Motor neuron (in vitro differentiated cells): ENCODE data around the gene AOAH. TPM values are rescaled to one million over a fixed set of nuclear protein-coding genes. Genes with fewer than 3 reads are reported as not detected.
"Not testable (repeated sequence)": the region's sequence is repeated elsewhere in the genome, so short reads cannot be mapped to it uniquely, and the experiment has no call there.

ENCODE experiments used
- ATAC-seq, 8 experiments: fragments of 200-7000 bp; cut with Tn5 transposase; replicated peaks in 6 of 8; 2 replicates each; pipeline ENCODE4 v1.8.0; 2021; ENCODE audit warnings: mild to moderate bottlenecking in 8 of 8, moderate library complexity in 8 of 8
- H3K27ac ChIP-seq, 2 donors: fragments of 250-450 bp; sonication (Bioruptor Pico); 2 replicates each; pipeline ENCODE4 v1.9.0; 2021; ENCODE audit warnings: antibody characterized with exemption in 2 of 2, mild to moderate bottlenecking in 2 of 2, moderate library complexity in 1 of 2
- H3K4me1 ChIP-seq, 2 donors: fragments of 250-450 bp; sonication (Bioruptor Pico); replicated peaks in 1 of 2; 2 replicates each; pipeline ENCODE4 v1.6.1; 2021; ENCODE audit warnings: antibody characterized with exemption in 2 of 2, mild to moderate bottlenecking in 2 of 2, moderate library complexity in 1 of 2
- H3K4me3 ChIP-seq, 5 donors: fragments of 250-450 bp; sonication (Bioruptor Pico); 2 replicates each; pipeline ENCODE4 v1.9.0; 2021; ENCODE audit warnings: antibody characterized with exemption in 5 of 5, mild to moderate bottlenecking in 5 of 5, moderate library complexity in 4 of 5
- WGBS, 10 experiments: fragments of 450-650 bp; shearing (Covaris generic); methylation state at CpG; one replicate each; pipeline ENCODE4 v1.0.0; 2022; 5-methylcytosine and 5-hydroxymethylcytosine counted together
- in situ Hi-C, 9 experiments: fragments of 400-800 bp; cut with MboI; loops; one replicate each; pipeline ENCODE4 v1.15.0; 2021; ENCODE audit warnings: low sequenced_read_pairs in 9 of 9, low pct_unique_long_range_greater_than_20kb in 2 of 9; ENCODE audit not compliant: unreplicated experiment in 9 of 9
- total RNA-seq, 8 experiments: library from RNA; unstranded; fragments of 300-600 nt; gene quantifications; 2 replicates each; pipeline versions ENCODE4 v1.2.3 to v1.2.4, GENCODE V29; 2022

AOAH gene
- total RNA-seq, 8 experiments from 2014 or later: 0.25 to 1.2 (median 0.81) TPM

DNA sequence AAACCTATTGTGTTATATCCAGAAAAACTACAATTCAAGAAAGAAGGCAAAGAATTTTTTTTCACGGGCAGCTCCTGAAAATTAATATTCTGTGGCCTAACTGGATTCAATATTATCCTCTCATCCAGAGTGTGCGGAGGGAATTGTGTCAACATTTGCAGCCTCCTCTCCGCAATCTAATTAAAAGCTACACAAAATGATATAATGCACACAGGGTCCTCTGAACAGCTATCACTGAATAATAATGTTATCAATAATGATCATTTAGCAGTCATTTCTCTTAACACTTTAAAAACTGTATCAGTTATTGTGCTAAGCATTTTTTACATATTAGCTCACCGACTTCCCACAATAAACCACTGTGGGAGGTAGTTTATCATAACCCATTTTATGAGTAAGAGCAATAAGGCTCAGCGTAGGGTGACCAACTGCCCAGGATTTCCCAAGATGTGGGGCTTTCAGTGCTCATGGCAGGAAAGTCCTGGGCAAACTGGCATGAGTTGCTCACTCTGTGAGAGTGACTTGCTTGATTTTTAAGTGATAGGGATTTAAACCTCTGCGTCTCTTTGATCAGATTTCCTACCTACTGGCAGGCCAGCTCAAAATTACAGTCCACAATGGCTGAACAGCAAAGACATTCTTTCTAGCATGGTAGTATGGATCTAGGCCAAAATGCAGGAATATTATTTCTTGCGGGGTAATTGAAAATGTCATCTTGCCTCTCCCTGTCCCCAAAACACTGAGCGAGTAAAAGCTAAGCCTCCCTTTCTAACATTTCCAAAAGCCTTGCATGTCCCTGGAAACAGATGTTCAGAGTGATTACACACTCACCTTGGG lies 65.7 kb downstream of the AOAH start:
- H3K4me1 ChIP-seq: peaks cover 49 to 56% of the 10 kb centered on the region in 2 donors
- in situ Hi-C loops: loop anchor here in 3 of 9 experiments (25.0 kb wide), 2 partner anchors 171 to 529 kb away; no protein-coding TSS in a partner anchor
- 40 to 90% (median 66%) methylated on average over 1 to 7 of the region's 8 CpGs; no CpG with 5 or more reads in 1 of the 10 experiments for WGBS, 10 experiments
- H3K27ac ChIP-seq: peak overlapping the region; percentile 25 to 35
- H3K4me3 ChIP-seq: no peak overlapping the region
- ATAC-seq: peak in 5 of 8 experiments; percentile 21 to 70 (median 46)

DNA sequence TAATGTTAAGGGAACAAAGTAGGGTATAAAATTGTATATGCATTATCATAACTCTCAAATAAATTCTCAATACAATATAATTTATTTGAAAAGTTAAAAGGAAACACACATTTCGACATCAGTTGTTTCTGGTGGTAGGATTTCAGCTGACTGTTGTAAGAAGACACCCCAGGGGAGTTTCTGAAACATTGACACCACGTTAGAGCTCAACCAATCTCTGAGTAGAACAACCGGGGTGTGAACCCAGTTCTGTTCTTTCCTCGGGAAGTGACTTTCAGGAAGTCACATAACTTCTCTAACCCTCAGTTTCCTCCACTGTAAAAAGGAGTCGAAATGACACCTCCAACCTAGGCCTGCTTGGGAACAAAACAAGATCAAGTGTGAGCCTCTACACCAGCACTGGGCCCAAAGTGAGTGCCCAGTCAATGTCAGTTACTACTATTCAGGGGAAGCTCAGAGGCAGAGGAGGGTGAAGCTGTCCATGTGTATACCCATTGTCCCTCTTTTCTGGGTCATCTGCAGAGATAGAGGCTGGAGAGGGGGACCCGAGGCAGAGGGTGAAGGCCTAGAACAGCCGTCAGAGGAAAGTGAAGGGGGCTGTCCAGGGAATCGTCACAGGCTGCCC lies 67.1 kb downstream of the AOAH start:
- WGBS, 10 experiments: 45 to 100% (median 80%) methylated on average over 1 to 6 of the region's 8 CpGs; no CpG with 5 or more reads in 3 of the 10 experiments
- in situ Hi-C loops: loop anchor here in 3 of 9 experiments (25.0 kb wide), 2 partner anchors 170 to 530 kb away; no protein-coding TSS in a partner anchor
- no peak for ATAC-seq
- H3K27ac ChIP-seq: no peak overlapping the region
- H3K4me3 ChIP-seq: no peak overlapping the region
- H3K4me1 ChIP-seq: peaks cover 54 to 66% of the 10 kb centered on the region in 2 donors

DNA sequence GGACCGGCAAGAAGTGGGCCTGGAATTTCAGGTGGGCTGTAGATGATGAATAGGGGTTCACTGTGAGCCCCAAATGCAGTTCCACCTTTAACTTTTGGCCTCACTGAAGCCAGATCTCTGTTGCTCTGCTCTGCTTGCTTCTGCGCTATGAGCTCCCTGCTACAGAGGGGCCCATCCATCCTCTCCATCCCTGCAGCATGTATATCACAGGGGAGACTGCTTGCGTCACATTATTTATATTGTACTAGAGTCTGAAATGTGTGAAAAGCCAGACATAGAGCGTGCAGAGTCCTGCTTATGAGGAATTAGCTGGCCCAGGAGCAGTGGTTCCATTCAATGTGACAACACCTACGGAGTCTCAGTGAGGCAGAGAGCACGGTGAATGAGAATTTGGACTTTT lies 69.9 kb downstream of the AOAH start:
- WGBS, 10 experiments: 40 to 100% (median 69%) methylated on average over 1 to 4 of the region's 6 CpGs; no CpG with 5 or more reads in 1 of the 10 experiments
- peaks cover 44 to 55% of the 10 kb centered on the region in 2 donors for H3K4me1 ChIP-seq
- in situ Hi-C loops: loop anchor here in 3 of 9 experiments (25.0 kb wide), 2 partner anchors 167 to 533 kb away; no protein-coding TSS in a partner anchor
- peak overlapping the region; percentile 26 to 63 for H3K27ac ChIP-seq
- ATAC-seq: peak in 5 of 8 experiments; percentile 38 to 74 (median 63)
- no peak overlapping the region for H3K4me3 ChIP-seq

DNA sequence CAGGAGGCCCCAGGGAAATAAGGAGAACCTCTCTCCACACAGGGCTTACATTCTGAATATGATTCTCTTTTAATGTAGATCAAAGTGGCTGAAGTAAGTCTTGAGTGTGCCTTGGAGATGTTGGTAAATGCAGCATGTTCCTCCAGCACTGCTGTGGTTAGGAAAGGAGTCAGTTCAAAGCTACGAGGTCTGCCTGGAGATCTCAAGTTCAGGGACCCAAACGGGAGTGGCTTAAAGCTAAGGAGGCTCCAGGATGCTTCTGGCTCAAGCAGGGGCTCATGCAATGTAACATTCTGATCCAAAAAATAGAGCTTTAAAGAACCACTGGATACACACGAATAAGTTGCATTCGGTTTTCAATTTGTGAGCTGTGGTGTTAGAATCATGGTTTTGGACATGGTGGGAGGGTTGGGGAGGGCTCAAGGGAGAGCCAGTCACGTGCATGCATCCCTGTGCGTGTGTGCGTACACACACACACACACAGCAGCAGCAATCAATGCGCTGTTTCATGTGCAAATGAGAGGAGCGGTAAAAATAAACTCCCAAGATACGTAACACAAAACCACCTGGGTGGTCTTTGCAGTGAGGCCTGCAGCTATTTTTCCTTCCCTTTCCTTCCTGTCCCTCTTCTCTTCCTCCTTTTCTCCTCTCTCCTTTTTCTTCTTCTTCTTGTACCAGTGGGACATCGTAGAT lies 70.5 kb downstream of the AOAH start:
- Histone ChIP-seq H3K4me1 (peaks cover 38 to 49% of the 10 kb centered on the region in 2 donors), H3K4me3 (no peak overlapping the region), H3K27ac (peak overlapping the region; percentile 26 to 63)
- WGBS, 10 experiments: 0 to 77% (median 11%) methylated on average over 1 to 11 of the region's 11 CpGs
- peak in 6 of 8 experiments; percentile 54 to 87 (median 81) for ATAC-seq
- in situ Hi-C loops: loop anchor here in 3 of 9 experiments (25.0 kb wide), 2 partner anchors 167 to 533 kb away; no protein-coding TSS in a partner anchor

DNA sequence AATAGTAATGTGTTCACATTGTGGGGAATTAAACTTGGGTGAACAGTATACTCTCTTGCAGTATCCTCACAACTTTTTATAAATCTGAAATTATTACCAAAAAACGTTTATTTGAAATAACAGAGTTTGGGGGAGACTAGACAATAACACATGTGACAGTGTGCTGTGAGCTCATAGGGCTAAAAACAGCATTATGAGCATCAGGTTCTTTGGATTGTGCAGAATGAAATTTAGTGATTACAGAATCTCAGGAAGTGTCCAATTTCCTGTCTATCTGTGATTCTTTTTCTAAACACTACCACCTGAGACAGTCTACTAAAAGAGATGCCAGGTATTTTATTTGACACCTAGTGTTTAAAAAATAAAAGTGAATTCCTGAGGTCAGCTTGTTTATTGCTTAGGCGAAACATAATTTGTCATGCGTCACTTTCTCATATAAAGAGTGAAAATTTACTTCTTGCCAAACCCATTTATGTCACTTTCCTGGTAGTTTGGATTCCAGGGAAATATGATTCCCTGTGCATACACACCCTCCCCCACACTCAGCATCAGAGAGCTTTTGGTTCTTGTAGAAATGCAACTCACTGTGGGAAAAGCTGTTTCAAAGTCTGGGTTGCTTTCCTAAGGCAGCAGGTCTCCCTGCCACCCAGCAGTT lies 71.2 kb downstream of the AOAH start:
- peak overlapping the region in 1 of 2 donors; percentile 55 for H3K27ac ChIP-seq
- in situ Hi-C loops: loop anchor here in 3 of 9 experiments (25.0 kb wide), 2 partner anchors 166 to 534 kb away; no protein-coding TSS in a partner anchor
- ATAC-seq: peak in 7 of 8 experiments; percentile 2 to 88 (median 44)
- WGBS, 10 experiments: 0 to 100% (median 50%) methylated on average over 1 to 3 of the region's 3 CpGs
- no peak overlapping the region for H3K4me3 ChIP-seq
- H3K4me1 ChIP-seq: peaks cover 31 to 42% of the 10 kb centered on the region in 2 donors

DNA sequence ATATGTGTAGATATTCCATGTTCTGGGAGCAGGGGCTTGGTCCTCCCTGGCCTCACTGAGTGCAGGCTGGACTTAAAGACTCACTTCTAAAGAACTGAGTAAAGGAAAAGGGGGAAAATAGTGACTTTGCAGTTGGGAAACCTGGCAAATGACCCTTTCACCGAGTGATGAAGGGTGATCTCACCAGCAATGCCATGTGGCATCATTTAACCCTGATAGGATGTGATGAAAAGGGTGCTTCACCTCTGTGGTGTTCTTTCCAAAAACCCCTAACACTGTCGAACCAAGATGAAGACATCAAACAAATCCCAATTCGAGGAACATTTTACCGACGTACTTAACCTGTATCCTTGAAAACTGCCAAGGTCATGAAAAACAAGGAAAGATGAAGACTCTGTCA lies 71.9 kb downstream of the AOAH start:
- in situ Hi-C loops: loop anchor here in 3 of 9 experiments (25.0 kb wide), 2 partner anchors 165 to 535 kb away; no protein-coding TSS in a partner anchor
- Histone ChIP-seq H3K27ac (no peak overlapping the region), H3K4me1 (peaks cover 27 to 35% of the 10 kb centered on the region in 2 donors), H3K4me3 (no peak overlapping the region)
- no peak for ATAC-seq
- whole genome bisulfite sequencing, 10 experiments: 17 to 93% (median 80%) methylated on average over 1 to 5 of the region's 5 CpGs; no CpG with 5 or more reads in 2 of the 10 experiments

DNA sequence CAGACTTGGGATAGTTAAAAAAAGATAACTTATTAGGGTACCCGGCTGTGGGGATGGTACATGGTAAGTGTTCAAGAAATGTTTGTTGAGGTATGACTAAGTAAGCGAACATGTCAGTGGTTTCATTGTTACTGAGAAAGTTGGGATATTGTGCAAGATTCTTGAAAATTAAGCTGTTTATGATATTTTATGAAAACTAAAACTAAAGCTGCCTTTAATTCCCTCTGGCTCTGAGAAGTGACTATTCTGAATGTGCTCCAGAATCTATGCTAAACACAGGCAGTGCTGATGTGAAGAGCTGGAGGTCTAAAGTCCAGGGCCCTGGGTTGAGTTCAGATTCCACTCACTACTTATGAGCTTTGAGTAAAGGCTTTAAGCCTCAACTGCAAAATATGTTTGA lies 72.9 kb downstream of the AOAH start:
- in situ Hi-C loops: loop anchor here in 3 of 9 experiments (25.0 kb wide), 2 partner anchors 164 to 536 kb away; no protein-coding TSS in a partner anchor
- H3K4me1 ChIP-seq: peaks cover 25 to 34% of the 10 kb centered on the region in 2 donors
- peak in 3 of 8 experiments; percentile 14 to 33 (median 30) for ATAC-seq
- no peak overlapping the region for H3K4me3 ChIP-seq
- no peak overlapping the region for H3K27ac ChIP-seq
- 0 to 100% (median 67%) methylated on average over 1 to 2 of the region's 2 CpGs; no CpG with 5 or more reads in 1 of the 10 experiments for WGBS, 10 experiments

DNA sequence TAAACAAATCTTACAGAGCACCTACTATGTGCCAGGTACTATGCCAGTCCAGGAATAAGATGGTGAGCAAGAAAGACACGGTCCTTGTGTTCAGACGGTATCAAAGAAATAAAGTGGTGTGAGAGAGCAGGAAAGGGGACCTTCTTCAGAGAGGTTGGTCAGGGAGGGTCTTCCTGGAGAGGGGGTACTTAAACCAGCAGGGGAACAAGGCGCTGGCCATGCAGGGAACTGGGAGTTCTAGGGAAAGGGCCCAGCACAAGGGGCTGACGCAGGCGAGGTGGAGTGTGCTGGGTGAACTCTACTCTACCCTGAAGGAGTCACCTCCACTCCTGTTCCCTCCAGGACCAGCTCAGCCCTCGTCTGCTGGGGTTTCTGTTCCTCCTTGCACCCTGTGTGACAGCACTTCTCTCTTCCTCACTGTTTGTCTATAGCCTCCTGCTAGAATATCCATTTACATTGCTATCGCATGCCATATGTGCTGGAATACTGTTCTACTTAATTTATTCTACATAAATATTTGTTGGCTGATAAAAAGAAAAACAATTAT lies 73.5 kb downstream of the AOAH start:
- H3K4me3 ChIP-seq: no peak overlapping the region
- WGBS, 10 experiments: 0 to 100% (median 68%) methylated on average over 1 to 5 of the region's 7 CpGs; no CpG with 5 or more reads in 2 of the 10 experiments
- ATAC-seq: peak in 3 of 8 experiments; percentile 8 to 44 (median 40)
- peaks cover 23 to 34% of the 10 kb centered on the region in 2 donors for H3K4me1 ChIP-seq
- H3K27ac ChIP-seq: no peak overlapping the region
- in situ Hi-C loops: loop anchor here in 3 of 9 experiments (25.0 kb wide), 2 partner anchors 164 to 536 kb away; no protein-coding TSS in a partner anchor

DNA sequence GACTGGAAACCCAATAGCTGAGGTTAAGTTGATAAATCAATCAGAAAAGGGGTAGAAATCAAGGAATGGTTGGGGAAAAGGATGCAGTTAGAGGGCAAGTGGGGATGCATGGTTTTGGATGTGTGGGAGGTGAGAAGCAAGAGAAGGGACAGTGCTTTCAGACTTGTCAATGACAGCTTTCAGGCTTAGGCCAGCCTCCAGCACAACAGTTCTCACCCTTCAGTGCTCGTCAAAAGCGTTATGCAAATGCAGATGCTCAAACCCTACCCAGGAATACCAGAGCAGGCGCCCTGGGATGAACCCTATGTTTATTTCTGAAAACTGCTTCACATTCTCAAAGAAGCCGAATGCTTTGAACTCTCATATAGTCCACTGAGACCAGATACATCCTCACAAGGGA lies 74.0 kb downstream of the AOAH start:
- WGBS, 10 experiments: 64 to 100% (median 82%) methylated on average over 1 to 4 of the region's 4 CpGs; no CpG with 5 or more reads in 2 of the 10 experiments
- Histone ChIP-seq H3K4me1 (peaks cover 21 to 34% of the 10 kb centered on the region in 2 donors), H3K4me3 (no peak overlapping the region), H3K27ac (no peak overlapping the region)
- in situ Hi-C loops: loop anchor here in 3 of 9 experiments (25.0 kb wide), 2 partner anchors 163 to 537 kb away; no protein-coding TSS in a partner anchor
- ATAC-seq: no peak

DNA sequence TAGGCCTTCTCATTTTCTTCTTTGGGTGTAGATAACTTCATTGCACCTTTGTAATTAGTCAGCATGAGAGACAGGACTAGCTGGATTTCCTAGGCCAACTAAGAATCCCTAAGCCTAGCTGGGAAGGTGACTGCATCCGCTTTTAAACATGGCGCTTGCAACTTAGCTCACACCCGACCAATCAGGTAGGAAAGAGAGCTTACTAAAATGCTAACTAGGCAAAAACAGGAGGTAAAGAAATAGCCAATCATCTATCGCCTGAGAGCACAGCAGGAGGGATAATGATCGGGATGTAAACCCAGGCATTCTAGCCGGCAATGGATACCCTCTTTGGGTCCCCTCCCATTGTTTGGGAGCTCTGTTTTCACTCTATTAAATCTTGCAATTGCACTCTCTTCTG lies 75.0 kb downstream of the AOAH start:
- H3K4me3 ChIP-seq, in situ Hi-C loops, ATAC-seq, H3K27ac ChIP-seq: not testable (repeated sequence)
- H3K4me1 ChIP-seq: peaks cover 22 to 33% of the 10 kb centered on the region in 2 donors
- 53 to 100% (median 94%) methylated on average over 2 to 6 of the region's 6 CpGs; no CpG with 5 or more reads in 2 of the 10 experiments for WGBS, 10 experiments

DNA sequence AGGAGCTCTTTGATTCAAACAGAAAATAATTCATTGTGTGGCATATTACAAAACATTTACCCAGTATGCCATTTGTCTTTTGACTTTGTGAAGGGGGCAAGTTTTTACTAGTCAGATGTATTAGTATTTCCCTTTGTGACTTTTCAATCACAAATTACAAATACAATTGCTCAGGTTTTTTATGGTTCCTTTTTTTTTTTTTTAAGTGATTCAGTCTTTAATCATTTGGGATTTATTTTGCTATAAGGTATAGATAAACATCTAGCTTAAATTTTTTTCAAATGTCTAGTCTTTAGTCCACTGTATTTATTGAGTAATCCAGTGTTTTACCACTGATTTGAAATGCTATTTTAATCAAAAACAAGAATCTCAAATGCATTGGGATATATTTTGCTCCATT lies 75.9 kb downstream of the AOAH start:
- no peak overlapping the region for H3K4me3 ChIP-seq
- H3K27ac ChIP-seq: no peak overlapping the region
- ATAC-seq: no peak
- in situ Hi-C loops: no loop called here
- H3K4me1 ChIP-seq: peaks cover 14 to 24% of the 10 kb centered on the region in 2 donors
